AG09319 (cell line): ENCODE results near the gene PDIK1L.

Experiments used
- DNase-seq: peaks from one replicate; pipeline ENCODE4 v3.0.0-alpha.2; 2010; ENCODE audit warnings: low read depth; ENCODE audit errors: extremely low read depth
- TF ChIP-seq, protein P1 (sequence below): IDR thresholded peaks from 2 replicates; pipeline ENCODE4 v1.5.1; 2011; ENCODE audit warnings: low read depth, mild to moderate bottlenecking, inconsistent platforms, low read length, moderate library complexity

The PDIK1L gene

DNA sequence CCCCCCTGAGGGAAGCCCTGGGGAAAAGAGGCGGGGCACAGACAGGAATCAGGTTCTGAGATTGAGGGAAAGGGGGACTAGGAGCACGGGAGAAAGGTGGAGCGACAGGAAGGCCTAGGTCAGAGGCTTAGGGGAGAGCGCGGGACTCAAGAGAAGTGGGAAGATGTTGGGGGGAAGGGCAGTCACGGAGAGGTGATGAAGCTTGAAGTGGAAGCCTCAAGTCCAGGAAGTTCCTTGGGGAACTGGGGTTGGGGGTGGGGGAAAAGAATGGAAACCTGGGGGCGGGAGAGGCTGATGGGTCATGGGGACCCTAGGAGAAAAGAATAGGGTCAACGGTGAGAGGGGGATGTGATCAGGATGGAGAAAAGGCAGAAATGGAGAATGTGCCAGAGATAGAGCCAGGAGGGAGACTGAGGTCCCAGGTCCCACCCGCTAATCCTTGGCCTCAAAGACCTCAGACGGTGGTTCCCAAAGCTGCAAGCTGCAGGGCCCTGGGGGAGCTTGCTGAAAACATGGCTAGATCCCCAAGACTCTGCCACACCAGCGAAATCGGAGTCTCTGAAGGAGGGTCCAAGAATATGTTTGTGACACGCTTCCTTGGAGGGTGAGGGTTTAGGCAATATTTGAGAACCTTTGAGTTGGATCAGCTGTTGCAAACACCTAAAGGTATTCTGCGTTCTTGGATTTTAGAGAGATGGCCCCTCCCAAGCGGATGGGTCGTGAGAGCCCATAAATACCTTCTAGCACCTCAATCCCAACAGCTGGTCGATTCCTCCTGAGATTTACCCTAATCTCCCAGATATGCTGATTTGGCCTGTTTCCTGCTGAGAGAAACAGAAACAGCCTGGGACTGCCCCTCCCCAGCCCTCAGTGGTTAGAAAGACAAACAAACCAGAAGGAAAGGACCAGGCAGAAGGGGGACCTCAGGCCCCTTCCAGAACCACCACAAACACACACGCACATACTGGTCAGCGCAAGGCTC is 53.5 kb downstream of the PDIK1L start:
- DNase-seq = no peak
- TF ChIP-seq, protein P1, sequence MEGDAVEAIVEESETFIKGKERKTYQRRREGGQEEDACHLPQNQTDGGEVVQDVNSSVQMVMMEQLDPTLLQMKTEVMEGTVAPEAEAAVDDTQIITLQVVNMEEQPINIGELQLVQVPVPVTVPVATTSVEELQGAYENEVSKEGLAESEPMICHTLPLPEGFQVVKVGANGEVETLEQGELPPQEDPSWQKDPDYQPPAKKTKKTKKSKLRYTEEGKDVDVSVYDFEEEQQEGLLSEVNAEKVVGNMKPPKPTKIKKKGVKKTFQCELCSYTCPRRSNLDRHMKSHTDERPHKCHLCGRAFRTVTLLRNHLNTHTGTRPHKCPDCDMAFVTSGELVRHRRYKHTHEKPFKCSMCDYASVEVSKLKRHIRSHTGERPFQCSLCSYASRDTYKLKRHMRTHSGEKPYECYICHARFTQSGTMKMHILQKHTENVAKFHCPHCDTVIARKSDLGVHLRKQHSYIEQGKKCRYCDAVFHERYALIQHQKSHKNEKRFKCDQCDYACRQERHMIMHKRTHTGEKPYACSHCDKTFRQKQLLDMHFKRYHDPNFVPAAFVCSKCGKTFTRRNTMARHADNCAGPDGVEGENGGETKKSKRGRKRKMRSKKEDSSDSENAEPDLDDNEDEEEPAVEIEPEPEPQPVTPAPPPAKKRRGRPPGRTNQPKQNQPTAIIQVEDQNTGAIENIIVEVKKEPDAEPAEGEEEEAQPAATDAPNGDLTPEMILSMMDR = no peak

DNA sequence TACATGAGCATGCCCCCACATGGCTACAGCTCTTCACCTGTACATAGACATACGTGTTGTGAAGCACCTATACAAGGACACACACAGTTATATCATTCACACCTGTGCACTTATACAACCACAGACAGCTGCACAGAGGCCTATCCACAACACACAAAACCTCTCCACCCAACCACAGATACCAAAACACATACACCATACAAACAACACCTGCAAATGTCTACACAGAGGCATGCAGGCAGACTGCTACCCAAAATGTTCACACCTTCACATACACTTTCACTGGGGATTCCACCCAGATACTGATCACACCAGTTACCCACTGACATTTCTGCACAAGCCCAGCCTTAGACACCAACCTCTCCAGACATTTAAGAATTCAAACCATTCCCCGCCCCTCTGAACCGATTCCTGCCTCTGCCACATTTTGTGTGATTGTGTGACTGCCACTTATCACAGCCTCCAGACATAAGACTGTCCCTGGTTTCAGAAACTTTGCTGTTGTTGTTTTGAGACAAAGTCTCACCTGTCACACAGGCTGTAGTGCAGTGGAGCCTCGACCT is 55.2 kb downstream of the PDIK1L start:
- TF ChIP-seq, protein P1 = no peak
- DNase-seq = no peak

DNA sequence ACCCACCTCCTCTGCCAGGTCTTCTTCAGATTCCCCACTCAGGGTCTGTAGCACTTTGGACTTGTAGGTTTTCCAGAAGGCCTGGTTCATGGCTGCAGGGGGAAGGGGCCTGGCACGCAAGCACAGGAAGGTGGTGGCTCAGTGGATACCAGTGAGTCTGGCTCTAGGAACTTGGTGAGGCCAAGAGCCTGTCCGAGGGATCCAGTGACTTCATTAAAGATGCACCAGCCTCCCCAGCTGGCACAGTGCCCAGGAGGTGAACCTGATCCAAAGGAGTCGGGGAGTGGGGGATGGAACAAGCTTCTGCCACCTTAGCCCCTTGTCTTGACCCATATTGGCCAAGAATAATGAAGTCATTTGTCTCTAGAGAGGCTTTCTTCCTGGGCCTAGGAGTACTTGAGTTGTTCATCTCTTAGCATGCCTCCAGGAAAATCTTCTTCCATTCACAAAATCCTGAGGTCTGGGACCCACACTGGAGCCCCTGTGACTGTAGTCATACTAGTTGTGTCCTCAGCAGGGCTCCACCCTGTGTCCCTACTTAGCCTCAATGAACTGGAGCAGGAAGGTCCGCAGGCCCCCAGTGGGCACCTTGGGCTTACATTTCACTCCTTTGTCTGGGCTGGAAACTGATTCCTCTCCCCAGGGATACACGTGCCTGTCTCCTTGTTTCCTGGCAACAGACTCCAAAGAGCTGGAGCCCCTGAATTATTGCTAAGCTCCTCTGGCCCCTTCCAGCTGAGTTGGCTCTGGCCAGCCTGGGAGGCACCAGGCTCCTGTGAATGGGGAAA is 57.0 kb downstream of the PDIK1L start, which contains the start of gene C1orf232:
Gene C1orf232, minus strand, starts transcription at position 554 of the 788 bp plus-strand sequence. Its CDS starts 464 bp downstream, at position 90.
- TF ChIP-seq, protein P1 = no peak
- no peak for DNase-seq

GRCh38 chr1:26169198-26169554 is 57.6 kb downstream of the PDIK1L start:
- DNase-seq = no peak
- TF ChIP-seq, protein P1 = no peak

DNA sequence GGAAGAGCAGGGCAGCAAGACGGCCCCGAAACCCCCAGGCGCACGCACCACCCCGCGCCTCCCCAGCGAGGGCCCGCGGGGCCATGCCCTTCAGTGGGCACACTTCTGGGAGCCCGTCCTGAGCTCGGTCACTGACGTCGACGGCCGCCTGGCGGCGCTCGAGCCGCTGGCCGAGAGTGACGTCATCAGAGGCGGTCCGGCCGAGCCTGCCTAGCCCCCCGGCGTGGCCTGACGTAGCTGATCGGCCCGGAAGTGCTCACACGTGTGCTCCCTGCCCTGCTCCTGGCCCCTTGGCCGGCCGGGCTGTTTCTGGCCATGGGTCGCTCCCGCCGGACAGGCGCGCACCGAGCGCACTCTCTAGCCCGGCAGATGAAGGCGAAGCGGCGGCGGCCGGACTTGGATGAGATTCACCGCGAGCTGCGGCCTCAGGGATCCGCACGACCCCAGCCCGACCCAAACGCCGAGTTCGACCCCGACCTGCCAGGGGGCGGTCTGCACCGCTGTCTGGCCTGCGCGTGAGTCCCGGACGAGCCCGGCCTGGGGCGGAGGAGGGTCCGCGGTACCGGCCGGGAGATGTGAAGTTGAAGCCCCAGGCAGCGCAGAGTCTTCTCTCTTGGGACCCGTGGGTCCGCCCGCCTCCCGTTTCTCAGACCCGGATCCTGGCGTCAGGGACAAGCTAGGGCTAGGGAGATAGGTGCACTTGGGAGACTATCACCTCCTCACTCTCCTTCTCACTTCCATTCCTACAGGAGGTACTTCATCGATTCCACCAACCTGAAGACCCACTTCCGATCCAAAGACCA is 58.2 kb downstream of the PDIK1L start, which contains the start of gene ZNF593:
Gene ZNF593, plus strand, starts transcription at position 240 of the 803 bp plus-strand sequence. Its CDS starts 76 bp downstream, at position 316.
- TF ChIP-seq, protein P1 = peak; percentile 91
- peak; percentile 78 for DNase-seq

- TF ChIP-seq, protein P1 = no peak
- no peak for DNase-seq
These were observed 58.8 kb downstream of the PDIK1L start for GRCh38 chr1:26170472-26170821.
